ENCODE results near the gene THEM5.

THEM5 gene

DNA sequence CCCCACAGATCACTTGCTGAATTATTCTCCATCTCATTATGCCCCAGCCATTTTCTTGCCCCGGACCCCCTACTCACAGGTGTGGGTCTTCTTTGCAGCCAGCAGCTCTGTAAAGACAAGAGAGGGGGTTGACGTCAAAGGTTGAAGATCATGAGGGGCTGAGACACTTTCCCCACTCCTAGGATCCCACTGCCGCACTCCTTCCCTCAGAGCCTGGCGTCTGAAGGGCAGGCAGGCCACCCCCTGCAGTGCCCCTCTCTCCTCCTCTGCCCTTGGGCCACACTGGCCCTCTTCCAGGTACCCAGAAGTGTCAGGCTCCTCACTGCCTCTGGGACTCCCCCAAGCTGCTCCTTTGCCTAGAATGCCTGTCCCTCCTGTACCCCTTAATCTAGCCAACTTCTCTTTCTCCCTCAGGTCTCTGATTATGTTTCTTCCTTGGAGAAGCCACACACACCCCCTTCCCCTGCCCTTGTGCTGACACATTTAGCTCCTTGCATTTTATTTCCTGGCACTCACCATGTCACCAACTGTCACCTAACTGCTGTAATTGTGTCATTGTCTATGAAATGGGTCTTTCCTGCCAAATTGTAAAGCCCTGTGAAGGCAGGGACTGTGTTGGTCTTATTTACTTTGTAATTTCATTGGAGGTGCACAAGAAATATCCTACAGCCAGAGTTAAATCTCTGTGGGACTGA lies 24.0 kb downstream of the THEM5 start:
- no peak overlapping the region for H3K4me3 ChIP-seq (ENCODE audit: low read depth, low read length)
- no peak for DNase-seq (ENCODE audit: low read depth)
- TF ChIP-seq, protein P1, sequence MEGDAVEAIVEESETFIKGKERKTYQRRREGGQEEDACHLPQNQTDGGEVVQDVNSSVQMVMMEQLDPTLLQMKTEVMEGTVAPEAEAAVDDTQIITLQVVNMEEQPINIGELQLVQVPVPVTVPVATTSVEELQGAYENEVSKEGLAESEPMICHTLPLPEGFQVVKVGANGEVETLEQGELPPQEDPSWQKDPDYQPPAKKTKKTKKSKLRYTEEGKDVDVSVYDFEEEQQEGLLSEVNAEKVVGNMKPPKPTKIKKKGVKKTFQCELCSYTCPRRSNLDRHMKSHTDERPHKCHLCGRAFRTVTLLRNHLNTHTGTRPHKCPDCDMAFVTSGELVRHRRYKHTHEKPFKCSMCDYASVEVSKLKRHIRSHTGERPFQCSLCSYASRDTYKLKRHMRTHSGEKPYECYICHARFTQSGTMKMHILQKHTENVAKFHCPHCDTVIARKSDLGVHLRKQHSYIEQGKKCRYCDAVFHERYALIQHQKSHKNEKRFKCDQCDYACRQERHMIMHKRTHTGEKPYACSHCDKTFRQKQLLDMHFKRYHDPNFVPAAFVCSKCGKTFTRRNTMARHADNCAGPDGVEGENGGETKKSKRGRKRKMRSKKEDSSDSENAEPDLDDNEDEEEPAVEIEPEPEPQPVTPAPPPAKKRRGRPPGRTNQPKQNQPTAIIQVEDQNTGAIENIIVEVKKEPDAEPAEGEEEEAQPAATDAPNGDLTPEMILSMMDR (IDR thresholded peaks at IDR 0.05; ENCODE audit: low read depth, low read length, missing control alignments) = no peak

DNA sequence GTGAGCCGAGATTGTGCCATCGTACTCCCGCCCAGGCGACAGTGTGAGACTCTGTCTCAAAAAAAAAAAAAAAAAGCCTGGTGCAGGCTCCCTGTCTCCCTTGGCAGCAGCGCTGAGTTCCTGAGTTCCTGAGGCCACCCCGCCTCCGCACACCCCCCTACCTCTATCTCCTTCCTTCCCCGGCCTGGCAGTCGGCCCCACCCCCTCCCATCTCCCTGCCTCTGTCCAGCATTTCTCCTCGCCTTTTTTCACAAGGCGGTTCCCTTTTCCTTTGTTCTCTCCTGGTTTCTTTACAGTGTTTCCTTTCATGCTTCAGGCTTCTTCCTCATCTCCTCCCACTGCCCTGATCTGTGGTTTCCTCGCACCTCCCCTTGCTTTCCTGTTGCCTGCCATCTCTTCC lies 24.6 kb downstream of the THEM5 start:
- TF ChIP-seq, protein P1 (IDR thresholded peaks at IDR 0.05; ENCODE audit: low read depth, low read length, missing control alignments) = no peak
- DNase-seq (ENCODE audit: low read depth) = no peak
- no peak overlapping the region for H3K4me3 ChIP-seq (ENCODE audit: low read depth, low read length)

DNA sequence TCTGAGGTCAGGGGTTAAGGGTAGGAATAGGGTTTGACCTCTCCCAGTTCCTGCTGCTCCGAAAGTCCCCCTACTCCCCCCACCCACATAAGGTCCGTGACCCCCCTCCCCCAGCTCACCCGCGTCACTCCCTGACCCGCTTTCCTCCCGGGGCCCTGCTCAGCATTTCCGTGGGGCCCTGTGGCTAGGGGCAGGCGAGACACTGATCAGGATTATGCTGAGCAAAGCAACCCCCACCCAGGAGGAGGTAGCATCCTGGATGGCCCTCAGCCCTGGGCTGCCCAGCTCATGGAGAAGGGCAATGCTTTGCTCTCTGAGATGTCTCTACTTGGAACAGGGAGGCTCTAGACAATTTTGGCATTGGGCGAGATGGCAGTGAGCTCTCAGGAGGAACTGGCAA lies 25.7 kb downstream of the THEM5 start:
- no peak overlapping the region for H3K4me3 ChIP-seq (ENCODE audit: low read depth, low read length)
- DNase-seq (ENCODE audit: low read depth) = no peak
- TF ChIP-seq, protein P1 (IDR thresholded peaks at IDR 0.05; ENCODE audit: low read depth, low read length, missing control alignments) = no peak

DNA sequence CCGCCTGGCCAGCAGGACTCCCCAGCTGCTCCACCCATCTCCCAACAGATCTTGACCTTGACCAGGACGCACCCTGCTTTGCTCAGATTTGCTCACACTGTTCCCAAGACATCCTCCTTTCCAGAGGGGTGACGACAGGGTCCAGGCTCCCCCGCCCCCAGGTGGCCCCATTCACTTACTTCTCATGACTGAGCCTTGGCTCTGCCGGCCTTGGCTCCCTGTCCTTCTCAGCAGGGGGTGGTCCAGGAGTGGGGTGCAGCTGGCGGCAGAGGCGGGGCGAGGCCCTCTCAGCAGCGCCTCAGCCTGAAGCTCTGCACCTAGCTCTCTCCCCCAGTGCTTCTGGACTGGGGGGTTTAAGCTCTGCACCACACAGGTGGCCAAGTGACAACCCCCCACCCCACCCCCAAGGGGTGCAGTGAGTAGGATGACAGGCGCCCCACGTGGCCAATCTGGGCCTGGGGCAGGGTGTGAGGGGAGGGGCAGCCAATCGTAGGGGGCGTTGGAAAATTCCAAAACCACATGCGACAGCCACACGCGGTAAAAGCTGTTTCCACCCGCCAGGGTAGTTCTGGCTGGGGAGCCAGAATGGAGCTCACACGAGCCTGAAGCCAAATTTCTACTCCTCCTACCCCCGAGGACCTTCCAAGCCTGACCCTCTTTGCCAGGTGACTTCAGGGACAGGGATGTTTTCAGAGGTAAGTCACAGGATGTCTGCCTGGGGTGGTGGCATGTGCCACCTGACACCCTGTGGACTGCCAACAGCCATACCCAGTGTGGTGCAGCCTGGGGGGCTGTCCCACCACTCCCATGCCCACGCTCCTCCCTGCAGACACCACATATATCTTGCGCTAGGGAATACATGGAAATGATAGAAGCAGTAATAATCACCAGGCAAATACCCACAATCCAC lies 27.5 kb downstream of the THEM5 start:
- no peak for DNase-seq (ENCODE audit: low read depth)
- no peak overlapping the region for H3K4me3 ChIP-seq (ENCODE audit: low read depth, low read length)
- TF ChIP-seq, protein P1 (IDR thresholded peaks at IDR 0.05; ENCODE audit: low read depth, low read length, missing control alignments) = no peak

DNA sequence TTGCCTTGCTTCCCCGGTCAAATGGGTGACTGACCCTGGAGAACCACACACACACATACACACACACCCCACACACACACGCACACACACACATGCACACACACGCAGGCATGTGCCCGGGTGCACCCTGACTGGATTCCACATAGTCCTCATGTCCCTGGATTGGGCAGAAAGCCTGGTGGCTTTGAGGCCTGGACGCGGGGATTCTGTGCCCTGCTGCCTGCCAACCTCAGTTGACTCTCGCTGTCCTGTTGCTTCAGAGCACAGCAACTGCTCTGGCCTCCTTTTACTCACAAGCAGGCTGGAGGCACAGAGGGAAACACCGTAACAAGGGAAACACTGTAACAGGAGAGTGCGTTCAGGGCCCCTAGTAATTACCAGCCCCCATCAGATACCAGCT lies 28.3 kb downstream of the THEM5 start:
- no peak for DNase-seq (ENCODE audit: low read depth)
- TF ChIP-seq, protein P1 (IDR thresholded peaks at IDR 0.05; ENCODE audit: low read depth, low read length, missing control alignments) = no peak
- H3K4me3 ChIP-seq (ENCODE audit: low read depth, low read length) = no peak overlapping the region

DNA sequence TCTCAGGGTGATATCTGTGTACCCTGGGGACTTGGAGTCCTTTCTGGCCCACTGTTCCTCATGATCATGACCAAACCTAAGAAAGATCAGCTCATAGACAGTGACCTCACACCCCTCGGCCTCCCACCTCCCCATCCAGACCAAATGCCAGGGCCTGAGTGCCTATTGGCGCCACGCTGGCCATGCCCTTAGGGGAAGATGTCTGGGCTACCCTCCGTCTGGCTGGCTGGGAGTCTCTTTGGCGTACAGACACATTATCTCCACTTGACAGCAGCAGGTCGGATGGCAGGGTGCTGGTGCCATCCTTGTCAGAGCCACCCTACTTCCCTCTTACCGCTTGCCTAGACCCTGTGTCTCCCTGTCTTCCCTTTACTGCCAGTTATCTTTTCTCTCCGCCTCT lies 30.3 kb downstream of the THEM5 start:
- TF ChIP-seq, protein P1 (IDR thresholded peaks at IDR 0.05; ENCODE audit: low read depth, low read length, missing control alignments) = no peak
- DNase-seq (ENCODE audit: low read depth) = no peak
- no peak overlapping the region for H3K4me3 ChIP-seq (ENCODE audit: low read depth, low read length)
